Upper lobe of left lung (tissue), 6 donors: ENCODE data around the gene AGBL4. TPM values are rescaled to one million over a fixed set of nuclear protein-coding genes. Genes with fewer than 3 reads are reported as not detected.

ENCODE experiments used
- ATAC-seq, 2 donors: fragments of 200-7000 bp; cut with Tn5 transposase; one replicate each; pipeline ENCODE4 v1.9.1; 2022; ENCODE audit warnings: mild to moderate bottlenecking in 2 of 2, moderate library complexity in 2 of 2; ENCODE audit not compliant: low FRiP score in 2 of 2
- DNase-seq, 2 donors: peaks; one replicate each; pipeline ENCODE4 v3.0.0-alpha.2; 2019 to 2020
- H3K27ac ChIP-seq, 4 donors: fragments of 200-600 bp; sonication (generic); one replicate each; pipeline ENCODE4 v1.5.1; 2016 to 2019
- H3K27me3 ChIP-seq, 4 donors: fragments of 200-600 bp; sonication (generic); one replicate each; pipeline ENCODE4 v1.5.1; 2017 to 2019
- H3K36me3 ChIP-seq, 4 donors: fragments of 200-600 bp; sonication (generic); one replicate each; pipeline ENCODE4 v1.5.1; 2016 to 2019
- H3K4me1 ChIP-seq, 4 donors: fragments of 200-600 bp; sonication (generic); one replicate each; pipeline ENCODE4 v1.5.1; 2018 to 2019
- H3K4me3 ChIP-seq, 4 donors: fragments of 200-600 bp; sonication (generic); one replicate each; pipeline ENCODE4 v1.5.1; 2017 to 2019; ENCODE audit warnings: mild to moderate bottlenecking in 2 of 4, moderate library complexity in 1 of 4
- H3K9me3 ChIP-seq, 4 donors: fragments of 200-600 bp; sonication (generic); one replicate each; pipeline ENCODE4 v1.5.1; 2018 to 2019
- EP300 ChIP-seq, 4 donors: sonication (generic); formaldehyde crosslinking; IDR thresholded peaks; one replicate each; pipeline ENCODE4 v1.5.1; 2017; ENCODE audit warnings: antibody characterized with exemption in 4 of 4, control low read depth in 2 of 4
- POLR2A ChIP-seq, 4 donors: fragments of 450-650 bp; IDR thresholded peaks; one replicate each; pipeline ENCODE4 v1.5.1; 2016 to 2017; ENCODE audit warnings: antibody characterized with exemption in 4 of 4, mild to moderate bottlenecking in 2 of 4
- POLR2AphosphoS5 ChIP-seq, 2 donors: sonication (generic); formaldehyde crosslinking; IDR thresholded peaks; one replicate each; pipeline ENCODE4 v1.5.1; 2017; ENCODE audit warnings: antibody characterized with exemption in 2 of 2
- WGBS, 2 donors: methylation state at CpG; one replicate each; pipeline ENCODE4 v1.1.5; 2017 to 2018; 5-methylcytosine and 5-hydroxymethylcytosine counted together
- total RNA-seq, 6 donors: library from RNA; depleted of rRNA in 4 of 6; stranded (reverse); fragments of >200 nt in 4 of 6; gene quantifications; one replicate each; pipeline versions ENCODE4 v1.1.0 to v1.2.1, GENCODE V29; 2016 to 2021
- TF ChIP-seq, protein P1 (sequence below), 6 experiments: fragments of 450-650 bp in 4 of 6; fragments of 200-600 bp in 2 of 6; sonication (generic) in 2 of 6; IDR thresholded peaks; one replicate each; pipeline ENCODE4 v1.5.1; 2016 to 2019; ENCODE audit warnings: antibody characterized with exemption in 6 of 6
- donor health status: DM: no; HTN: no; CAD: no; lungs with moderate emphysema.
- donor health status: DM: no; HTN: yes; CAD: no; lungs with severe emphysema.

The AGBL4 gene
- total RNA-seq, 6 donors from 2014 or later, result 0.57 to 10.5 (median 1.5) TPM

GRCh38 chr1:49060766-49061165 lies 963.0 kb downstream of the AGBL4 start:
- 50 to 85% methylated on average over 1 of the region's 1 CpG for WGBS, 2 donors
- H3K27me3 ChIP-seq, result no peaks in the 10 kb centered on the region
- H3K4me1 ChIP-seq, result no peaks in the 10 kb centered on the region
- H3K9me3 ChIP-seq, result no peaks in the 10 kb centered on the region
- no peak overlapping the region for H3K4me3 ChIP-seq
- no peak for DNase-seq
- no peak for TF ChIP-seq EP300 (IDR thresholded peaks at IDR 0.05)
- no peaks in the 10 kb centered on the region for H3K36me3 ChIP-seq
- H3K27ac ChIP-seq, result no peak overlapping the region
- no peak for ATAC-seq

GRCh38 chr1:49059087-49059486 lies 964.7 kb downstream of the AGBL4 start:
- 92 to 94% methylated on average over 3 of the region's 3 CpGs for WGBS, 2 donors
- Histone ChIP-seq H3K4me3 (no peak overlapping the region), H3K9me3 (no peaks in the 10 kb centered on the region), H3K4me1 (no peaks in the 10 kb centered on the region), H3K27ac (no peak overlapping the region), H3K27me3 (no peaks in the 10 kb centered on the region), H3K36me3 (no peaks in the 10 kb centered on the region)
- TF ChIP-seq, protein P1, sequence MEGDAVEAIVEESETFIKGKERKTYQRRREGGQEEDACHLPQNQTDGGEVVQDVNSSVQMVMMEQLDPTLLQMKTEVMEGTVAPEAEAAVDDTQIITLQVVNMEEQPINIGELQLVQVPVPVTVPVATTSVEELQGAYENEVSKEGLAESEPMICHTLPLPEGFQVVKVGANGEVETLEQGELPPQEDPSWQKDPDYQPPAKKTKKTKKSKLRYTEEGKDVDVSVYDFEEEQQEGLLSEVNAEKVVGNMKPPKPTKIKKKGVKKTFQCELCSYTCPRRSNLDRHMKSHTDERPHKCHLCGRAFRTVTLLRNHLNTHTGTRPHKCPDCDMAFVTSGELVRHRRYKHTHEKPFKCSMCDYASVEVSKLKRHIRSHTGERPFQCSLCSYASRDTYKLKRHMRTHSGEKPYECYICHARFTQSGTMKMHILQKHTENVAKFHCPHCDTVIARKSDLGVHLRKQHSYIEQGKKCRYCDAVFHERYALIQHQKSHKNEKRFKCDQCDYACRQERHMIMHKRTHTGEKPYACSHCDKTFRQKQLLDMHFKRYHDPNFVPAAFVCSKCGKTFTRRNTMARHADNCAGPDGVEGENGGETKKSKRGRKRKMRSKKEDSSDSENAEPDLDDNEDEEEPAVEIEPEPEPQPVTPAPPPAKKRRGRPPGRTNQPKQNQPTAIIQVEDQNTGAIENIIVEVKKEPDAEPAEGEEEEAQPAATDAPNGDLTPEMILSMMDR (IDR thresholded peaks at IDR 0.05), result no peak
- TF ChIP-seq EP300 (IDR thresholded peaks at IDR 0.05) (no peak), POLR2A (IDR thresholded peaks at IDR 0.05) (no peak), POLR2AphosphoS5 (IDR thresholded peaks at IDR 0.05) (no peak)
- DNase-seq, result no peak
- no peak for ATAC-seq

- Histone ChIP-seq H3K9me3 (no peaks in the 10 kb centered on the region), H3K27me3 (no peaks in the 10 kb centered on the region), H3K36me3 (no peaks in the 10 kb centered on the region), H3K4me1 (no peaks in the 10 kb centered on the region), H3K27ac (no peak overlapping the region), H3K4me3 (no peak overlapping the region)
- ATAC-seq (no peak), DNase-seq (no peak)
- no peak for TF ChIP-seq EP300 (IDR thresholded peaks at IDR 0.05)
- TF ChIP-seq, protein P1 (IDR thresholded peaks at IDR 0.05), result no peak
- WGBS, 2 donors, result 75 to 89% methylated on average over 1 of the region's 1 CpG
These were observed 971.7 kb downstream of the AGBL4 start for GRCh38 chr1:49052102-49052501.

DNA sequence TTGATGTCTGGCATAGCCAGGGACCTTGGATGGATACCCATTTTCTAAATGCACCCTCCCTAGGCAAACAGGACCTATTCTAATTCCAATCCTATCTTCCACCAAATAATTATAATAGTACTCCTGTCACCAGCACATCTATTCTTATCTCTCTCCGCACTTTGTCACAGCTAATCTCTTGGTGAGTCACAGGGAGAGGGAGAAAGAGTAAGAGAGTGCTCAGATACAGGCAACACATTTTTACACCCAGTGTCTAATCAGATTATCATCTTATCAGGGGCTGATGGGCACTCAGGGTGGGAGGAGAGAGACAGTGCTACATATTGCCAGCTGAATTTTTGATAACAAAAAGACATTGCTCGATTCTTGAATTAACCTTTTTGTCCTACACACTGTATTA lies 972.1 kb downstream of the AGBL4 start:
- Histone ChIP-seq H3K4me3 (no peak overlapping the region), H3K9me3 (no peaks in the 10 kb centered on the region), H3K36me3 (no peaks in the 10 kb centered on the region), H3K27ac (no peak overlapping the region), H3K27me3 (no peaks in the 10 kb centered on the region), H3K4me1 (no peaks in the 10 kb centered on the region)
- DNase-seq, result no peak
- 52 to 63% methylated on average over 2 of the region's 2 CpGs for WGBS, 2 donors
- no peak for ATAC-seq
- TF ChIP-seq POLR2A (IDR thresholded peaks at IDR 0.05) (no peak), EP300 (IDR thresholded peaks at IDR 0.05) (no peak), POLR2AphosphoS5 (IDR thresholded peaks at IDR 0.05) (no peak)
- TF ChIP-seq, protein P1 (IDR thresholded peaks at IDR 0.05), result no peak

DNA sequence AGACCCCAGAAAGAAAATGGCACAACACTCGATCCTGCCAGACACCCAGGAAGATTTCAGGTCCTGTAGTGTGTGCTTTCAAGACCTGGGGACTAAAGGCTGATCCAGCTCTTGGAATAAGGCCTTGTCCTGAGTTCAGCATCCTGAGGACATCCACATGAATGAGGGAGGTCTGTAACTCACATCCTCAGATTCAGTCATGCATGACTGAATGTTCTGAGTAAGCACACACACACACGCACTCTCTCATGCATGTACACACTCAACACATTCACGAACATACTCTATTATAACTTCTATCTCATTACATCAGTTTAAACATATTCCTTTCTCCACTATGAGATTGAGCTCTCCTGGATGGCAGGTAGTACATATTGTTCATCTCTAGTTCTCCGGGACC lies 973.7 kb downstream of the AGBL4 start:
- H3K36me3 ChIP-seq, result no peaks in the 10 kb centered on the region
- ATAC-seq, result no peak

More for the DNA sequence above, 973.7 kb downstream of the AGBL4 start:
- no peak overlapping the region for H3K4me3 ChIP-seq
- DNase-seq, result no peak
- H3K4me1 ChIP-seq, result no peaks in the 10 kb centered on the region
- no peak overlapping the region for H3K27ac ChIP-seq
- WGBS, 2 donors, result 79 to 84% methylated on average over 4 of the region's 4 CpGs
- no peaks in the 10 kb centered on the region for H3K27me3 ChIP-seq
- no peaks in the 10 kb centered on the region for H3K9me3 ChIP-seq
- TF ChIP-seq POLR2A (IDR thresholded peaks at IDR 0.05), result no peak
- no peak for TF ChIP-seq EP300 (IDR thresholded peaks at IDR 0.05)
- TF ChIP-seq, protein P1 (IDR thresholded peaks at IDR 0.05), result no peak
- no peak for TF ChIP-seq POLR2AphosphoS5 (IDR thresholded peaks at IDR 0.05)
